Measurements from ENCODE around the gene RPL36AL.

- TF ChIP-seq, protein P1, sequence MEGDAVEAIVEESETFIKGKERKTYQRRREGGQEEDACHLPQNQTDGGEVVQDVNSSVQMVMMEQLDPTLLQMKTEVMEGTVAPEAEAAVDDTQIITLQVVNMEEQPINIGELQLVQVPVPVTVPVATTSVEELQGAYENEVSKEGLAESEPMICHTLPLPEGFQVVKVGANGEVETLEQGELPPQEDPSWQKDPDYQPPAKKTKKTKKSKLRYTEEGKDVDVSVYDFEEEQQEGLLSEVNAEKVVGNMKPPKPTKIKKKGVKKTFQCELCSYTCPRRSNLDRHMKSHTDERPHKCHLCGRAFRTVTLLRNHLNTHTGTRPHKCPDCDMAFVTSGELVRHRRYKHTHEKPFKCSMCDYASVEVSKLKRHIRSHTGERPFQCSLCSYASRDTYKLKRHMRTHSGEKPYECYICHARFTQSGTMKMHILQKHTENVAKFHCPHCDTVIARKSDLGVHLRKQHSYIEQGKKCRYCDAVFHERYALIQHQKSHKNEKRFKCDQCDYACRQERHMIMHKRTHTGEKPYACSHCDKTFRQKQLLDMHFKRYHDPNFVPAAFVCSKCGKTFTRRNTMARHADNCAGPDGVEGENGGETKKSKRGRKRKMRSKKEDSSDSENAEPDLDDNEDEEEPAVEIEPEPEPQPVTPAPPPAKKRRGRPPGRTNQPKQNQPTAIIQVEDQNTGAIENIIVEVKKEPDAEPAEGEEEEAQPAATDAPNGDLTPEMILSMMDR (IDR thresholded peaks at IDR 0.05; ENCODE audit: insufficient read depth, low read depth, low read length), result no peak
- no peak for TF ChIP-seq EZH2 (IDR thresholded peaks at IDR 0.05; ENCODE audit: insufficient read depth, low read length)
Observed at GRCh38 chr14:49598189-49598484, 22.3 kb downstream of the RPL36AL start.

All from astrocyte (in vitro differentiated cells and primary cell).